22Rv1 (cell line): ENCODE data around the gene ERCC1.

Experiments
- CTCF ChIP-seq: fragments of 450-650 bp; IDR thresholded peaks from 2 replicates; pipeline ENCODE4 v1.5.1; 2017; ENCODE audit warnings: mild to moderate bottlenecking
- ZFX ChIP-seq: fragments of 450-650 bp; IDR thresholded peaks from 2 replicates; pipeline ENCODE4 v1.6.1; 2017; ENCODE audit warnings: antibody characterized with exemption, borderline replicate concordance

DNA sequence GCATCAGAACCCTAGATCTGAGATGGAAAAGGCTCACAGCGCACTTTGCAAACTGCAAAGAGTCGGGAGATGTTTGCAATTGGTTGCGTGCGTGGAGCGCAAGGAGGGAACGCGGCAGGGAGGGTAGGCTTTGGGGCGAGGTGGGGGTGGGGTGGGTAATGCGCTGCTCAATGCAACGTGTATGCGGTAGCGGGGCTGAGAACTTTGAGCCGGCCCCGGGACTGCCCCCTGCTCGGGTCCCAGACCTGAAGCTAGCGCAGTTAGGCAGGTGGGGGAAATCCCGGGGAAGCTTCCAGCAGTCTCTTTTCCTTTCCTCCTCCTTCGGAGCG is 45.0 kb upstream of the ERCC1 start:
- no peak for TF ChIP-seq CTCF
- no peak for TF ChIP-seq ZFX
